ENCODE data around the gene AUNIP.

AUNIP gene

GRCh38 chr1:25797939-25798338, 61.3 kb downstream of the AUNIP start:
- DNase-seq (ENCODE audit: low read depth in 3 of 3, low spot score in 1 of 3), result no peak

- peak; percentile 48 to 84 (median 67) for DNase-seq (ENCODE audit: low read depth in 3 of 3, low spot score in 1 of 3)
Observed at GRCh38 chr1:25796811-25797458, 62.3 kb downstream of the AUNIP start.

DNA sequence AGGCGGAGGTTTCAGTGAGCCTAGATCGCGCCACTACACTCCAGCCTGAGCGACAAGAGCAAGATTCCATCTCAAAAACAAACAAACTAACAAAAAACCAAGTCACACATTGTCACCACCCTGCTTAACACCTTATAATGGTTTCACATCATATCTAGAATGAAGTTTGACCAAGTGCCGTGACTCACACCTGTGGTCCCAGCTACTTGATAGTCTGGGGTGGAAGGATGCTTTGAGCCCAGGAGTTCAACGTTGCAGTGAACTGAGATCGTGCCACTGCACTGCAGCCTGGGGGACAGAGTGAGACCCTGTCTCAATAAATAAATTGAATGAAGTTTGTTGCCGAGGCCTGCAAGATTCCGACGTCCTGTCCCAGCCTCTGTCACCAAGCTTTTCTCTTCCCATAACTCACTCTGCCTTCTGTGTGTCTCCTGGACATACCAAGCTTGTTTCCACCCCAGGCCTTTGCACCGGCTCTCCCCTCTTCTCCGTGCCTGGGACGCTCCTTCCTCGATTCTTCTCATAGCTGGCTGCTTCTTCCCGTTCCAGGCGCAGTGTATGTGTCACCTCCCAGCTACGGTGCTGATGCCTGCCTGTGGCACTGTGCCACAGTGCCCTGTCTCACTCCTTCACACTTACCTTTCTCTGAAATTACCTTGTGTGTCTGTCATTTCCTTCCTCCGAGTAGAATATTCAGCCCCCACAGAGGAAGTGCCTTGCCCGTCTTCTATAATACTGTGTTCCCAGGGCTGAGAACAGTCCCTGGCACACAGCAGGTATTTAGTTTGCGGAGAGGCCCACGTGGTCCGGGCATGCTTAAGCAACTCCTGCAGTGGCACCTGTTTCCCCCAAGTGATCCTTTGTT, 63.1 kb downstream of the AUNIP start:
- no peak for DNase-seq (ENCODE audit: low read depth in 3 of 3, low spot score in 1 of 3)

GRCh38 chr1:25795211-25795610, 64.0 kb downstream of the AUNIP start:
- no peak for DNase-seq (ENCODE audit: low read depth in 3 of 3, low spot score in 1 of 3)

DNA sequence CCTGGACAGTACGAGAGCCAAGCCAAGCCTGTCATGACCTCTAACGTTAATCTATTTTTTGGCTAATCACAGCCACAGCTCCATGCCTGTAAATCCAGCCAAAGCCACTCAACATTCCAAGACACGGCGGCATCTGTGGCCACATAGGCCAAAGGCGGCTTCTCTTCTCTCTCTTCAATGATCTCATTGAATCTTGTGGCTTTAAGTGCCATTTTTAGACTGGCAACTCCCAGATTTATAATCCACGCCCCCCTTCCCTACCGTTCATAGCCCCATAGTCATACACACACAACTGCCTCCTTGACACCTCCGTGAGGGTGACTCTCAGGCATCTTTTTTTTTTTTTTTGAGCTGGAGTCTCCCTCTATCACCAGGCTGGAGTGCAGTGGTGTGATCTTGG, 64.9 kb downstream of the AUNIP start:
- DNase-seq (ENCODE audit: low read depth in 3 of 3, low spot score in 1 of 3), result no peak

GRCh38 chr1:25793585-25794170, 65.6 kb downstream of the AUNIP start:
- DNase-seq (ENCODE audit: low read depth in 3 of 3, low spot score in 1 of 3), result no peak

DNA sequence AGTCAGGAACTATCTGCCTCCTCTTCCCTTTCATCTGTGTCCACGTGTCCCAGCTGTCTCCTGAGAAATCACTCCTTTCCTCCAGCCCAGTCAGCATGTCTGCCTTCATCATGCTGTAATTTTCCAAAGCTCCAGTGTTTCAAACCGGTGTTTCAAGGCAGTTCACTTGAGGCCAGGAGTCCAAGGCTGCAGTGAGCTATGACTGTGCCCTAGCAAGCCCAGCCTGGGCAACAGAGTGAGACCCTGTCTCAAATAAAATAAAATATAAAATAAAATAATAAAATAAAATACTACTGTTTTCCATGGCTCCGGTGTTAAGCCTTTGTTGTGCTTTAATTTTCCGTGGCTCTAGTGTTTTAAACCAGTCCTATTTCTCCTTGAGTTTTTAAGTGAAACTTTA, 67.1 kb downstream of the AUNIP start:
- no peak for DNase-seq (ENCODE audit: low read depth in 3 of 3, low spot score in 1 of 3)

DNA sequence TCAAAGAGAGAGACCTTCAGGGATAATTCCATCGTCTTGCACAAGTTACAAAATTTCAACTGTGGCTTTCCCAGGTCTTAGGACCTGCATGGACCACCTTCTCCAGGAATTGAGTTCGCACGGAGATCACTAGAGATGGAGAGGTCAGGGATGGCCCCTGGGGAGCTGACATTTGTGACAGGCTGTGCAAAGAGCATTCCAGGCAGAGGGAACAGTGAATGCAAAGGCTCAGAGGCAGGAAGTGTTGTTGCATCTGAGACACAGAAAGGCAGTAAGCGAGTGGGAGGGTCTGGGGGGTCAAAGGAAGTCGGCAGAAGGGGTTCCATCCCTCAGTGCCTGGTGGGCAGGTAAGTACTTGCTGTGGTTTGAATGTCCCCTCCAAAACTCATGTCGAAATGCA, 68.8 kb downstream of the AUNIP start:
- no peak for DNase-seq (ENCODE audit: low read depth in 3 of 3, low spot score in 1 of 3)

GRCh38 chr1:25787760-25788166, 71.5 kb downstream of the AUNIP start:
- no peak for DNase-seq (ENCODE audit: low read depth in 3 of 3, low spot score in 1 of 3)

DNA sequence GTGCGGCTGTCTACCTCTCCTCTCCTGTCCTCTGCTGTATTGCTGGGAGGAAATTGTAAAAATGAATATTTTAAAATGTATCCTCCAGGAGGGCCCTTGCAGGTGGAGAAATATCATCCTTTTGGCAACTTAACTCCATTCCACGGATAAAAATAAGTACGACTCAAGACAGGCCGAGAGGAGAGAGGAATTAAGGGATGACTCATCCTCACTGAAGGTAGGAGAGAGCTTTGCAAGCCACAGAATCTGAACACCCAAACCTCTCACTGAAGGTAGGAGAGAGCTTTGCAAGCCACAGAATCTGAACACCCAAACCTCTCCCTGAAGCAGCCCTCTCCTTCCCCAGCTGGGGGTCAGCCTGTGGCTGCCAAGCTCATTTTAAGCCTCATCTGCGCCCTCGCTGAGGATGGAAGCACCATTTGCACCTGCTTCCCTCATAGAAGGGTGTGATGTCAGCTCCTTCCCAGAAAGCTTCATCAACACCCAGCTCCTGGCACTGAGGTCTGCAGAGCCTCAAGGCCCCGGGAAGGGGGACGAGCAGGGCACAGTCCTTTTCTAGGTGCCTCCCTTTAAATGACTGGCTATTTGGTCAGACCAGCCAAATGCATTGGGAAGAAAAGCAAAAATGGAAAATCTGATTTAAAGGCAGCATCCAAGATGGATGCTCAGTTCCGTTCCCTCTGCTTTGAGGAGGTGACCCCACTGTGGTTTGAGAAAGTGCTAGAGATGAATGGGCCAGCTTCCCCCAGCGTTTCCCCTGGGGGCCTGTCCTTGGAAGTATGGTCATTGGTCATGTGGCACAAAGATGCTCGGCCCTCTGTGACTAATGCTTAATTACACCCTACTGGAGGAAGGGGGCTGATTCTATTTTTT, 72.1 kb downstream of the AUNIP start:
- no peak for DNase-seq (ENCODE audit: low read depth in 3 of 3, low spot score in 1 of 3)

DNA sequence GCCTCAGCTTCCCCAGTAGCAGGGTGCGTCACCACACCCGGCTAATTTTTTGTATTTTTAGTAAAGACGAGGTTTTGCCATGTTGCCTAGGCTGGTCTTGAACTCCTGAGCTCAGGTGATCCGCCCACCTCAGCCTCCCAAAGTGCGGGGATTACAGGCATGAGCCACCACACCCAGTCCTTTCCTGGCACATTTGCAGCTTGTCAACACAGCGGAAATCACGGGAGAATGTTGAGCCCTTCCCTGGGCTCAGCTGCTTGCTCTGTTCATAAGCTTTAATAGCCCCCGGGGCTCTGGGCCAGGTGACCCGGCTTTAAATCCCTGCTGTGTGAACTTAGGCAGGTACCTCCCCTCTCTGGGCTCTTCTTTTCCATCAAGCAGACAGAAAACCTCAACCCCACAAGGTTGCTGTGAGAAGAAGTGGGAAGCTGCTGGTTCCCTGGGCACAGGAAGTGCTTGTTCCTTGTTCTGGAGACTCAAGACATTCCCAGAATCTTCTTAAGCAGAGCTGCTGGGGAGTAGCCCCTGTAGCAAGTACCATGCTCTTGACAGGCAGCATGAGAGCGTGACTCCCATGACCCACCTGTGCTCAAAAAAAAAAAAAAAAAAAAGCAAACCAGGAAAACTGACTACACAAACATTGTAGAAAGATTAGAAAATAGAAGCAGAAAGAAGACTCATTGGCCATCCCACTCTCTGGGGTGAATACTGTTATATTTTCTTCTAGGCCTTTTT, 73.8 kb downstream of the AUNIP start:
- no peak for DNase-seq (ENCODE audit: low read depth in 3 of 3, low spot score in 1 of 3)

DNA sequence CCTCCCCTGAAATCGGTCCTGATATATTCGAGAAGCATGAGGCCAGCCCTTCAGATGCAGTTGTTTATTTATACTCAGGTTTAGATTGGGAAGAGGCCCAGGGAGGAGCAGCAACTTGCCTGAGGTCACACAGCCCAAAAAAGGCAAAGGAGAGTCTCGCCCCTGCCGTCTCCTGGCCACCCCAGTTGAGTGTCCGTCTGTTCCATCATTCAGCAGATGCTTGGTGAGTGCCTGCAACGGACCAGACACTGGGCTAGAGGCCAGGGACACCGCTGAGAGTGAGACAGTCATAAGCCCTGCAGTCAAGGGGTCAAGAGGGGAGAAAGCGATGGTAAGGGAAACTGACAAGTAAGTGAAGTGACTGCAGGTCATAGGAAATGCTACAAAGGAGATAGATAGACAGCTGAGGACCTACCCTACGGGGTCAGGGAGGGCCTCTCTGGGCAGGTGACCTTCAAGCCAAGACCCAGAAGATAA, 74.6 kb downstream of the AUNIP start:
- DNase-seq (ENCODE audit: low read depth in 3 of 3, low spot score in 1 of 3), result no peak
